Limb (tissue), 2 donors: Measurements from ENCODE around the gene NUBP2.
A peak's percentile ranks its signal among the peaks of the same experiment; 100 is the strongest.
"Not testable (repeated sequence)": the region's sequence is repeated elsewhere in the genome, so short reads cannot be mapped to it uniquely, and the experiment has no call there.

Experiments used
- DNase-seq, 2 donors: peaks; one replicate each; pipeline ENCODE4 v3.0.0-alpha.2; 2016; ENCODE audit errors: extremely low spot score in 2 of 2

The NUBP2 gene

DNA sequence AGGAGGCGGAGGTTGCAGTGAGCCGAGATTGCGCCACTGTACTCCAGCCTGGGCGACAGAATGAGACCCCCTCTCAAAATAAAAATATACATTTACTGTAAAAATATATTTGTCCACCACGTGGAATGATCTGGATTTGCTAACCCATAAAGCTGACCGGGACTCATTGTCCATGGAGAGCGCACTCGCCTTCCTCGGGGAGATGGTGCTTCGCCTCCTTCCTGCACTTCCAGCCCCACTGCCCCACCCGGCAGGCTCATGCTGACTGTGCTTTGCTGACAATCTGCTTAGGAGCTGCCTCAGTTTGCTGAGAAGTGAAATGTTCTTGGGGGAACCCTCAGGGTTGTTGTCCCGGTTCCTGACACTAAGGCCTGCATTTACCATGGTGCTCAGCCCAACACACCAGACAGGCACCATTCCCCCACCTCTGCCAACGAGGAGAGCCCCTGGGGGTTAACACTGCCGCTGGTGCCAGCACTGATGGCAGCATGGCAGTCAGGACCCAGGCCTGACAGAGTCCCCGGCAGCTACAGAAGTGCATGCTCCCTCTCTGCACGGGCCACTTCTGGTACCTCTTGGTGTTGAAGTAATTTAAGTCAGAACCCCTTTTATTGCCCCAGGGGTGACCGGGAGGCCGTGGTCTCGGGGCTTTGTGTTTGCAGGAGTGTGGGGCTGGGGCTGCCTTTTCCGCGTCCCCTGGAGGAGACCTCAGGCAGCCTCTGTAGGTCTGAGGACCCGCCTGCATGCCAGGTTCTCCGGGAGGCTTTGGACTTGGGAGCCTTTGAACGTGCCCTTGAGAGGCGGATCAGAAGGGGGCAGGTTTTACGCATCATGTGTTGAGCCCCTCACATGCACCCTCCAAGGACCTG lies 2.5 kb downstream of the NUBP2 start:
- DNase-seq: no peak

DNA sequence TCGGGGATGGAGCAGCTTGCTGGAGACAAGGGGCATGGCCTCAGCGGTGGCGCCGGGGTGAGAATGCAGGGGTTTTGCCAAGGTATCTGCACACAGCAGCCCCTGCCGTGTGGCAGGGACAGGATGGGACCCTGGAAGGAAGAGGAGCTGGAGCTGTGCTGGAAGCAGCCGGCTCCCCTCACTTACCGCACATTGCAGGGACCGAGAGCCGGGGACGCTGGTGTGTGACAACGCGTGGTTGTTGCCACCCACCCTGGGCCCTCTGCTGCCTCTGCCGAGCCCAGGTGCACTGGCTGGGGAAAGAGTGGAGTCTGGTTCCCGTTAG lies 3.0 kb downstream of the NUBP2 start:
- no peak for DNase-seq

DNA sequence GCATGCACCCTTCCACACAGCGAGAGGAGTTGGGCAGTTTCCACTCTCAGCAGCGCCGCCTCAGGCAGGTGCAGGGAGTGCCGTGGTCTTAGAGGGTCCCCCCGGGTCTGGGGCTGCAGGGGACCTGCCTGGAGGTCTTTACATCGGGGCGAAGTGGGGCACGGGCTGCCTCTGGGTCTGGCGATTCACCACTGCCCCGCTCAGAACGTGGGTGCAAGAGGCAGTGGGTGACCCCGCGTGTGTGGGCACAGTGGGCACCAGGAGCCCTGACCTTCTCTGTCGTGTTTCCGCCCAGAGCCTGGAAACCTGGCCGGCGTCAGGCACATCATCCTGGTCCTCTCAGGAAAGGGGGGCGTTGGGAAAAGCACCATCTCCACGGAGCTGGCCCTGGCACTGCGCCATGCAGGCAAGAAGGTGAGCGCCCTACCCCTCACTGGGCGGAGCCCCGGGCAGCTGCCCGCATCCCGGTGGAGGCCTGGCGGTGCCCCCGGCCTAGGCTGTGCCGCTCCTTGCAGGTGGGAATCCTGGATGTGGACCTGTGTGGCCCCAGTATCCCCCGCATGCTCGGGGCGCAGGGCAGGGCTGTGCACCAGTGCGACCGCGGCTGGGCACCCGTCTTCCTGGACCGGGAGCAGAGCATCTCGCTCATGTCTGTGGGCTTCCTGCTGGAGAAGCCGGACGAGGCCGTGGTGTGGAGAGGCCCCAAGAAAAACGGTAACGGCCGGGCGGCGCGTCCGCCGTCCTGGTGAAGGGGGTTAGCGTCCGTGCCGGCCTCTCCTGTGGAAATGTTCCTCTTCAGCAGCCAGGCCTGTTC lies 3.7 kb downstream of the NUBP2 start:
- peak in 1 of 2 donors; percentile 29 for DNase-seq

DNA sequence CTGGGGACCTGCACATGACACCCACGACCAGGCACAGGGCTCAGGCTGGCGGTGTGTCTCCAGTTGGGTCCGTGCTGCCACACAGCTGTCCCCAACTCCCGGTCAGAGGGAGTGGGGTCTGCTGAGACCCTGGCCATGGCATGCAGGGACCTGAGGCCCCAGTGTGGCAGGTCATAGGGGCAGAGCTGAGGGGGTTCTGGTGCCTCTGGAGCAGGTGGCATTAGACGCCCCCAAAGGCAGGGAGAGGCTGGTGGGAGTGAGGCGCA lies 4.2 kb downstream of the NUBP2 start:
- no peak for DNase-seq

DNA sequence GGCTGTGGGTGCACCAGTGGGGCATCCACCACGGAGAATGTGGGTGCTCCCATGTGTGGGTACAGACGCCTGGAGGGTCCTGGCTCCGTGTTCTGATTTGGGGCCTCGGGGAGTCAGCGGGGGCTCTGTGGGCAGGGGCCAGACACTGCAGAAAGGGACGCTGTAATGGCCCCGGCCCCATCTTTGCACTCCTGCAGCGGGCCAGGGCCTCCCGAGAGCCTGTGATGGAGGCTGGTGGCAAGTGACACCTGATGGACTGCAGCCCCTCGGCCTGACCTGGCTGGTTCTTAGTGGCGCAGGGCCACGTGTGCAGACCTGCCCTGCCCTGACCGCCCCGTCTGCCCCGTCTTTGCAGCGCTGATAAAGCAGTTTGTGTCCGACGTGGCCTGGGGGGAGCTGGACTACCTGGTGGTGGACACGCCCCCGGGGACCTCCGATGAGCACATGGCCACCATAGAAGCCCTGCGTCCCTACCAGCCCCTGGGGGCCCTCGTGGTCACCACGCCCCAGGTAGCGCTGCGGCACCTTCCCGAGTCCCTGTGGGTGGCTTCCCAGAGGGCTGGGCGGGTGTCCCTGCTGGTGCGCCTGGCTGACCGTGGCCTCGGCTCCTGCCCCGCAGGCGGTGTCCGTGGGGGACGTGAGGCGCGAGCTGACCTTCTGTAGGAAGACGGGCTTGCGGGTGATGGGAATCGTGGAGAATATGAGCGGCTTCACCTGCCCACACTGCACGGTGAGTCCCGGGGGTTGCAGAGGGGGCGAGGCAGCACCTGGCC lies 4.7 kb downstream of the NUBP2 start:
- peak in 1 of 2 donors; percentile 28 for DNase-seq

DNA sequence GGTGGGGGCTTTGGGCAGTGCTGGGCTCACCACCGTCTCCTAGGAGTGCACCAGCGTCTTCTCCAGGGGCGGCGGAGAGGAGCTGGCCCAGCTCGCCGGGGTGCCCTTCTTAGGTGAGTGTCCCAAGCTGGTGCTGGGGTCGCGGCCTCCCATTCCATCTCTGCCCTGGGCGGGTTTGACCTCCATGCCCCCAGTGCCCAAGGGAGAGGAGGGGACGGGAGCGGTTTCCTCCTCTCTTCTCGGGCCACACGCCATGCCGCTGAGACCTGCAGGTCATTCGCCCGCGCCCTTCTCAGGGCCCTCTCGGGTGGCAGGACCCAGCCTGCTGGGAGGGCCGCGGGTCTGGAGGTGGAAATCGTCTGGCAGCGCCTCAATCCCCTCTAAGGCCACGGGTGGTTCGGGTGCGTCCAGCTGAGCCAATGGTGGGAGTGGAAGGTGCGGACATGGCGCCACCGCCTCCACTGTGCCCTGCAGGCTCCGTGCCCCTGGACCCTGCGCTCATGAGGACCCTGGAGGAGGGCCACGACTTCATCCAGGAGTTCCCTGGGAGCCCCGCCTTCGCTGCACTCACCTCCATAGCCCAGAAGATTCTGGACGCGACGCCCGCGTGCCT lies 5.4 kb downstream of the NUBP2 start:
- no peak for DNase-seq

DNA sequence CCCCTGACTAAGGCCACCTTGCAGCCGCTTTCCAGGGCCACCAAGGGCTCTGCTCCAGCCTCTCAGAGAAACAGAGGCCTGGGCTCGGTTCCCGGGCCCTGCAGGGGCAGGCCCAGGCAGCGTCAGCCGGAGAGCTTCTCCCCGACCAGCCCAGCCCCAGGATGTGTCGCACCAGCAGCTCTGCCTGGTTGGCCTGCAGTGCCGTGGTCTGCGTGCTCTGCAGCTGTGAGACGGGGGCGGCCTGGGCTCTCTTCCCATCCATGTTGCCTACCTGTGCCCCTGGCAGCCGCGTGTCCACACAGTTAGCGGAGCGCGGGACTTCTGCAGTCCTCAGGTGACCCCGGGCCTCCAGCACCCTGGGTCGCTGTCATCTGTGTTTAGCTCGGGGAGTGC lies 5.9 kb downstream of the NUBP2 start:
- DNase-seq: no peak

DNA sequence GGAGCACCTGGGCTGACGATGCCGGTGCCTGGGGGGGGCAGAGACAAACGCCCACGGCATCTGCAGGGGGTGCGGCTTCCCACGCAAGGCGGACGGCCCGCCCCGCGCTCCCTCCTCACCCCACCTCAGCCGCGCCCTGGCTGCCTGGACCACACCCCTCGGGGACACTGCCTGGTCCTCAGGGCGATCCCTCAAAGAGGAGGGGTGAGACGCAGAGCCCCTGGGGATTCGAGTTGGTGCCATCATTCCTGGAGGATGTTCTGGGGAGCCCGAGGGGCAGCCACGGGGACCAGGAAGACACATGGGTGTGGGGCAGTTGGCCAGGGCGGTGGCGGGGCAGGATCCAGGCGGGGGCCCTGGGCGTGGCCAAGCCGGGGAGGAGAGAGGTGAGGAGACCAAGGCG lies 6.9 kb downstream of the NUBP2 start:
- DNase-seq: peak in 1 of 2 donors; percentile 28

DNA sequence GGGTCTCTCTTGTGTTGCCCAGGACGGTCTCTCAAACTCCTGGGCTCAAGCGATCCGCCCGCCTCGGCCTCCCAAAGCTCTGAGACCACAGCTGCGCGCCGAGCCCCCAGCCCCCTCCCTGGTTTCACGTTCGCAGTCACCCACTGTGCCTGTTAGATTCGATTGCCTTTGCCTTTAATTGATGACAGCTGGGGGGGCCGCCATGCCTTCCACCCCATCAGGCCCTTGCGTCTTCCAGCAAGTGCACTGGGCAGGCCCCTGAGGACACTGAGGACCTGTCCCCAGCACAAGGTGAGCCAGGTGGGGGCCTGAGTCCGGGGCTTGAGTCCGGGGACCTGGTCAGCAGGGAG lies 7.5 kb downstream of the NUBP2 start:
- no peak for DNase-seq

DNA sequence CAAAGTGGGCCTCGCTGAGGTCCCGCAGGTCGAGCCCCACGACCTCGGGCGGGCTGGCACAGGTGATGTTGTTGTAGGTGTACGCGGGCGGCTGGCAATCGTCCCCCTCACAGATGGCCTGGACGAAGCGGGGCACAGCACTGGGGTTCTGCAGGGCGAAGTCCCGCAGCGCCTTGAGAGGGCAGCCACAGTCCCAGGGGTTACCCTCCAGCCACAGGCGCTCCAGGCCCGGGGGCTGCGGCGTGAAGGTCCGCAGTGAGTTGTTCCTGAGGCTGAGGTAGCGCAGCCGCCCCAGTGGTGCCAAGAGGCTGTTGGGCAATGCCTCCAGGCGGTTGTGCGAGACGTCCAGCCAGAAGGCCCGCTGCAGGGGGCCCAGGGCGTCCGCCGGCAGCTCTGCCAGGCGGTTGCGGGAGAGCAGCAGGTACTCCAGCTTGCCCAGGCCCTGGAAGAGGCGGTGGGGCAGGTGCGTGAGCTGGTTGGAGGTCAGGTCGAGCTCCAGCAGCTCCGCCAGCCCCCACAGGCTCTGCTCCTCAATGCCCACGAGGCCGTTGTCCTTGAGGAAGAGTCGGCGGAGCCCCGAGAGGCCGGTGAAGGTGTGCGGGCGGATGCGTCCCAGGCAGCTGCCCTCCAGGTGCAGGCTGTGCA lies 8.0 kb downstream of the NUBP2 start:
- no peak for DNase-seq

DNA sequence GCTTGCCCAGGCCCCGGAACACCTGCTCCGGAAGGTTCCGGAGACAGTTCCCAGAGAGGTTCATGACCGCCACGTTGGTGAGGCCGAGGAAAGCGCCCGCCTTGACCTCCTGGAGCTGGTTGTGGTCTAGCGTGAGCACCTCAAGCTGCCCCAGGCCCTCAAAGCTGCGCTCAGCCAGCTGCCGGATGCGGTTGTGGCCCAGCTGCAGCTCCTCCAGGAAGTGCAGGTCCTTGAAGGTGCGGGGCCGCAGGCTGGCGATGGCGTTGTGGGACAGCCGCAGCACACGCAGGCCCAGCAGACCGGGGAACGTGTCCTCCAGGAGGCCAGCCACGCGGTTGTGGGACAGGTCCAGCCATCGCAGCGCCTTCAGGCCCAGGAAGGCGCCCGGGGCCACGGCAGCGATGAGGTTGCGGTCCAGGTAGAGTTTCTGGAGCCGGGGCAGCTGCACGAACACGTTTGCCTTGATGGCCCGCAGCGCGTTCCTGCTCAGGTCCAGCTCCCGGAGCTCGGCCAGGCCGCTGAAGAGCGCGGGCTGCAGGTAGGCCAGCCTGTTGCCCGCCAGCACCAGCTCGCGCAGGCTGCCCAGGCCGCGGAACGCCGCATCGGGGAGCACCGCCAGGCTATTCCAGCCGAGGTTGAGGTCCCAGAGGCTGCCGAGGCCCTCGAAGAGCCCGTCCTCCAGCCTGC lies 8.6 kb downstream of the NUBP2 start:
- no peak for DNase-seq

DNA sequence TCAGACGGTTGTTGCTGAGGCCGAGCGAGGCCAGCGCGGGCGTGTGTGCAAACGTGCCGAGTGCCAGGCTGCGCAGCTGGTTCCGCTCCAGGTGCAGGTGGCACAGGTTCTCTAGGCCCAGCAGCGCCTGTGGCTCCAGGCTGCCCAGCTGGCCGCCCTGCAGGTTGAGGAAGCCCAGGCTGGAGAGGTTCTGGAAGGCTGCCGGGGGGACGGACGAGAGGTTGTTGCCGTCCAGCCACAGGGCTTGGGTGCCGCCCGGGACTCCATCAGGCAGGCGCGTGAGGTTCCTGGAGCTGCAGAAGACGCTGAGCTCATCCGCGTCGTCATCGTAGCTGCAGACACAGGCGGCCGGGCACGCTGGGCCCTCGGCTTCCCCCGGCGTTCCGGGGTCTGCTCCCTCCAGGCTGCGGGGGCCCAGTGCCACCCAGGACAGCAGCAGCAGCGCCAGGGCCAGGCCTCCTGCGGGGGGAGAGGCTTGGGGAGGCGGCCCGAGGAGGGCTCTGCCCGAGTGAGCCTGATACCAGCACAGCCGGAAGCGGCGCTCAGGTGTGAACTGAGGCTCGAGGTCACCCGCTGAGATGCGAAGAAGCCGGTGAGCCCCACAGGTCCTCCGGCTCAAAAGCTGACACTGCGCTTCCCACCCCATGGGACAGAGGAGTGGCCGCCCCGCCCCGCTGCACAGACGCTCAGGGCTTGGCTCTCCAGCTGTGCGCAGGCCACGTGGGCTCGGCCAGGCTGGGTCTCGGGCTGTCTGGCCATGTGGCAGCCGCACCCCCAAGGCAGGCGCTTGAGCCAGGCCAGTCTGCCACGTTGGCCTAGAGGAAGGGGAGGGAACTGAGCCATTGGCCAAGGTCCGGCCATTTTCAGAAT lies 9.4 kb downstream of the NUBP2 start:
- DNase-seq: no peak

DNA sequence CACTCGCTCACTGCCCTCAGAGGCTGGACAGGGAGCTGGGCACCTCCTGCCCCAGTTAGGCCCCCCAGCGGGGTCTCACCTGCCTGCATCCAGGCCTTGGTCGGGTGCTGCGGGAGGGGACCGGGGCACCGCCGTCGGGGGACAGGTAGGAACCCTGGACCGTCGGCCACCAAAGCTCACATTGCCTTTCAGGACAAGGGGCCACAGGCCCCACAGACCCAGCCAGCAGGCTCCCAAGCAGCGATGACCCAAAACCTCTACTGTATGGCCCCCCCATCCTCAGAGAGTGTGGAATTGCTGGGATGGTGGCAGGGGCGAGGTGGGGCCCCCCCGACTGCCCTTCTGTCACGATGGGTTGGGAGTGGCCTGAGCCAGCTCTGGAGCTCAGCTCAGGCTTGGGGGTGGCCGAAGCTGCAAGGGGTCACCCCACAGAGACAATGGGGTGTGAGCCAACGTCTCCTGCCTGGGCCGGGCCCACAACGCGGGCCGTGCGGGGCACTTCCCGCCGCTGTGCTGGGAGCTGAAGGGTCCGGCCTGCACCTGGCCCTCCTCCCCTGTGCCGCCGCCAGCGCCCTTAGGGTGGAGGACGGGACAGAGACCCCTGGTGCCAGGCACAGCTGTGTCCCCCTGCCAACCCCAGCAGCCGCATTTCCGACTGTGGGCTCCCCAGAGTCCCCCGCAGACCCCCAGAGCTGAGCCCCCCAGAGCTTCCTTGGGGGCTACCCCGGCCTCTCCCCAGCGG lies 10.2 kb downstream of the NUBP2 start:
- DNase-seq: no peak

DNA sequence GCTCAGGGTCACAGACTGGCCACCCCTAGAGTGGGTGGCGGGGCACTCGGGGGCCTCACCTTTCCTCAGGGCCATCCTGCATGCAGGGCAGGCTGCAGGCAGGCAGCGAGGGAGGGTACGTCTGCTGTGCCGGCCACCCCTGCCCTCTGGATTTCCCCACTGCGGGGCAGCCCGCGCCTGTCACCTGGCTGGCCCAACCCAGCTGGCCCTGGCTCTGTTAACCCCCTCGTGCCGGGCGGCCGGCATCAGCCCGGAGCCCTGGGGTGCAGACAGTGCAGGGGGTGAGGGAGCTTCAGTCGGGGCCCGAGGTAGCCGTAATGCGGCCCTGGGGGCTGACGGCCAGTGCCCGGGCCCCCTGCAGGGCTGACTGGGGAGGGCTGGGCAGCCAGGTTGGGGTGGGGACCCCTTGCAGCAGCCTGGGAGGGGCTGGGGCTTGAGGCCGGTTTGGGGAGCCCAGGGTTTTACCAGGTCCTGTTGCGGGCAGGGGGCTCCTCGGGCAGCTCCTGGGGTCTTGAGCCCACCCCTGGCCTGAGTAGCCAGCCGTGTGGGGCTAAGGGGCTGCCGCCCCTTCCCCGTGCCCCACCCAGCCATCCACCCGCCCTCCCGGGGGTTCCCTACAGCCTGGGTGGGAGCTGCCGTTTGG lies 10.9 kb downstream of the NUBP2 start, which contains the start of gene IGFALS:
IGFALS (minus strand) TSS at position 128 of the 643 bp plus-strand sequence; CDS start at position 75, 53 bp downstream.
- no peak for DNase-seq

DNA sequence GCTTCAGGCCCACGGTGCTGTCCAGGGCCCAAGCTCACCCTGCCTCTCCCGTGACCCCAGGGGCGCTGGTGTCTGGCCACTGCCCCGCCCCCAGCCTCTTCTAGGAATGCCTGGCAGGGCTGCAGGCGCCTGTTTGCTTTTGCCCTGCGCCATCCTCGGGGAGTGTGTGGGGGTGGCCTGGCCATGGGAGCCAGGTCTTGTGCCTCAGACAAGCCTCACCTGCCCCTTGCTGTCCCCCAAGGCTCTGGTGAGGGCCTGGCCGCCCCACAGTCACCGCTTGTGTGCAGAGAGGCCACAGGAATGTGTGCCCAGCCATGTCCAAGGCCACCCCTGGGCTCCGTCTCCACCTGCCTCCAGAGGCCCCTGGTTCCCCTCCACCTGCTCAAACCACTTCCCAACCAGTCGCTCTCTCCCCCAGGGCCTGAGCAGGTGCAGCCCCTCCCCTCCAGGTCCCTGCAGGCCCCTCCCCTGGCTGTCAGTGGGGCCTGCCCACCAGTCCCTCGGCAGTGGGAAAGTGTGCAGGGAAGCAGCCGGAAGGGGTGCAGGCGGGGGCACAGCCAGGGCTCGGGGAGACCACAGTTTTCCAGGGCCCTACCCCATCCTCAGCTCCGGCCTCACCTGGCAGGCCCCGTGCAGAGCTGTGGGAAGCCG lies 11.6 kb downstream of the NUBP2 start:
- peak in 1 of 2 donors; percentile 28 for DNase-seq

DNA sequence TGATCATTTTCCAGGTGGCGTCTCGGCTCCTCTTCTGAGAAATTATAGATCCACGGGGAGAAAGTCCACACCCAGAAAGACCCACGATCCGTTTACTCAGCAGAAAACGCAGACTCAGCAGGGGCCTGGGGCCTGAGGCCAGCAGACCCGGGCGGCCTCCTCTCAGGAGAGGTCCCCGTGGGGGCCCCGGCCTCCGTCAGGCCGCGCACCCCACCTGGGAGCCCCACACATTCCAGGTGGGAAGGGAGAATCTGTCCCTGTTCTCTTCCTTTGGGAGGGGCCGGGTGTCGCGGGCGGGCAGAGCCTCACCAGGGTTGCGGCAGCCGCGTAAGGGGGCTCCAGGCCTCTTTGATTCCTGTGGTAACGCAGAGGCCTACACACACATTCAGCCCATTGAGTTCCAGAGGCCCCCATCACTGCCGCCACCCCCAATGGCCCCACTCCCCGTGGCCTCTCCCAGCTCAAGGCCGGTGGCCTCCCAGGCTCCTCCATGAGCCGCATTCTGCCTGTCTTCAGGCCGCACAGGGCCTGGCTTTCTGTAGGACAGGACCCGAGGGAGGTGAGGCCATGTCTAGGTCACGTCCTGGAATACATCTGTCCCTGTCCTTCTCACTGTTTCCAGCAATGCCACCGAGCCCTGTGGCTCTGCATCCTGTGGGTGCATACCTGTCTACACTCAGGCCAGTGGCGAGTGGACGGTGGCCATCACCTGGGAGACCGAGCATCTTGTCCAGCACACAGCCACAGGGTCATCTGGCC lies 12.3 kb downstream of the NUBP2 start:
- no peak for DNase-seq

DNA sequence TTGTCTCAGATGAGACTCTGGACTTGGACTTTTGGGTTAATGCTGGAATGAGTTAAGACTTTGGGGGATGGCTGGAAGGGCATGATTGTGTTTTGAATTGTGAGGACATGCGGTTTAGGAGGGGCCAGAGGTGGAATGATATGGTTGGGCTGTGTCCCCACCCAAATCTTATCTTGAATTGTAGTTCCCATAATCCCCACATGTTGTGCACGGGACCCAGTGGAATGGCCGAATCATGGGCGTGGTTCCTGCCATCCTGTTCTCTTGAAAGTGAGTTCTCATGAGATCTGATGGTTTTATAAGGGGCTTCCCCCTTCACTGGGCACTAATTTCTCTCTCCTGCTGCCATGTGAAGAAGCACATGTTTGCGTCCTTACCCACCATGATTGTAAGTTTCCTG lies 16.5 kb downstream of the NUBP2 start:
- not testable (repeated sequence) for DNase-seq
